ENCODE measurements around the gene ATP2B3. TPM values are rescaled to one million over a fixed set of nuclear protein-coding genes. Genes with fewer than 3 reads are reported as not detected.

Gene ATP2B3
- total and polyA plus RNA-seq, 9 of the 15 experiments (the other 6 are each of a cell fraction or from before 2014, with no cell fraction given), result 0.04 TPM; not detected in 8

GRCh38 chrX:153539979-153540358 is 22.5 kb downstream of the ATP2B3 start (continued):
- TF ChIP-seq CHD1 (IDR thresholded peaks at IDR 0.05; ENCODE audit: low read length) (no peak), E2F4 (CRISPR knock-in tag; IDR thresholded peaks at IDR 0.05; ENCODE audit: low read depth) (no peak), CREM (IDR thresholded peaks at IDR 0.05; ENCODE audit: low read depth) (no peak), KLF16 (IDR thresholded peaks at IDR 0.05) (no peak), TSC22D4 (tag; IDR thresholded peaks at IDR 0.05) (no peak), NFYB (IDR thresholded peaks at IDR 0.05; ENCODE audit: extremely low read depth, insufficient read length) (no peak)

- Histone ChIP-seq H3K27me3 (ENCODE audit: control insufficient read depth in 2 of 2, insufficient read depth in 2 of 2, low read length in 2 of 2) (peaks cover 3 to 35% of the 10 kb centered on the region in 2 experiments; a peak in 4 of 5 replicates), H4K20me1 (replicated peaks; ENCODE audit: control insufficient read depth, insufficient read depth, low read length) (0 out of 2 replicates have a peak, but pooled peaks cover 4% of the 10 kb centered on the region), H2AFZ (ENCODE audit: low read depth, low read length) (no peak overlapping the region), H3K27ac (ENCODE audit: extremely low read depth, low read depth, low read length) (no peak overlapping the region), H3K36me3 (ENCODE audit: control insufficient read depth, insufficient read depth, low read length) (no peaks in the 10 kb centered on the region), H3K4me2 (ENCODE audit: insufficient read depth, low read length) (no peak overlapping the region), H3K4me1 (replicated peaks in 1 of 2; ENCODE audit: control insufficient read depth in 2 of 2, insufficient read depth in 2 of 2, low read length in 2 of 2) (peaks cover 0 to 41% of the 10 kb centered on the region in 2 experiments; a peak in 3 of 5 replicates), H3K9me1 (ENCODE audit: control insufficient read depth, insufficient read depth, low read length) (no peaks in the 10 kb centered on the region), H3K9me3 (replicated peaks; ENCODE audit: control insufficient read depth, insufficient read depth, low read depth, low read length) (no peaks in the 10 kb centered on the region), H3K9ac (ENCODE audit: insufficient read depth in 1 of 2, low read depth in 2 of 2, low read length in 2 of 2) (no peak overlapping the region), H3K79me2 (ENCODE audit: control insufficient read depth, insufficient read depth, low read length) (no peaks in the 10 kb centered on the region), H3K4me3 (no peak overlapping the region)
- intact Hi-C loops (cut with micrococcal nuclease), result no loop called here
- ChIA-PET POLR2A (no interaction called here), CTCF (ENCODE audit: low intra/inter-chr PET ratio) (no interaction called here)
- WGBS (ENCODE audit: insufficient coverage, low coverage, missing lambda C conversion rate), result 0% methylated on average over 2 of the region's 8 CpGs
- FAIRE-seq, result no peak
- no peak for ATAC-seq
- no peak for TF ChIP-seq ZBED1 (IDR thresholded peaks at IDR 0.05)
- TF ChIP-seq ZMIZ1 (IDR thresholded peaks at IDR 0.05; ENCODE audit: low read depth in 2 of 2, low read length in 2 of 2), result no peak
- no peak for TF ChIP-seq GABPB1 (CRISPR knock-in tag; IDR thresholded peaks at IDR 0.05)
- TF ChIP-seq MNT (conservative IDR thresholded peaks at IDR 0.05), result no peak
- no peak for TF ChIP-seq TFAP4 (CRISPR knock-in tag; IDR thresholded peaks at IDR 0.05; ENCODE audit: borderline replicate concordance)
- no peak for TF ChIP-seq SMARCE1 (IDR thresholded peaks at IDR 0.05)
- no peak for TF ChIP-seq CBX2 (IDR thresholded peaks at IDR 0.05; ENCODE audit: insufficient read depth, low read length, poor library complexity, severe bottlenecking)
- no peak for TF ChIP-seq OTX1 (CRISPR knock-in tag; IDR thresholded peaks at IDR 0.05)
- in situ Hi-C loops (cut with MboI), result no loop called here
- no TSS peak for BruUV-seq (replicated peaks)
- DNase-seq (ENCODE audit: extremely low read depth in 1 of 4, low spot score in 3 of 4), result no peak
Measured at GRCh38 chrX:153544727-153545126, 27.3 kb downstream of the ATP2B3 start.

All from K562 (cell line).